Measurements from ENCODE around the gene TREML4.
A peak's percentile ranks its signal among the peaks of the same experiment; 100 is the strongest.

TREML4 gene

DNA sequence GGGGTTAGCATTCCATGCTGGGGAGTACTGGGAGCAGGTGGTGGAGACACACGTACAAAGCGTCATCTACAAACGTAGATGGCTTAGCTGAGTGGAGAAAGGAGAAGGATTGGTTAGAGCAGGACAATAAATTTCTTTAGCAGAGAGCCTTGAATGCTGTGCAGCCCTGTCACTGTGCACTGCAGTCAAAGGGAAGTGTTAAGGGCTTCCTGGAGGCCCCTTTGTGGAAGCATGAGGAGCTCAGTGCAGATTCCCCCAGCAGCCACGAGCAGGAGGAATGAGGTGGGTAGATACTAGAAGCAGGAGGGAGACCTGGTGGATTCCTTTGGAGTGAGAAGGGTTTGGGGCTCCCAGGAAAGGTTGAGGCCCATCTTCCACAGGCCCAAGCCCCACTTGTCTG lies 6.1 kb upstream of the TREML4 start:
- H3K4me3 ChIP-seq (ENCODE audit: low read length), result no peak overlapping the region
- TF ChIP-seq, protein P1, sequence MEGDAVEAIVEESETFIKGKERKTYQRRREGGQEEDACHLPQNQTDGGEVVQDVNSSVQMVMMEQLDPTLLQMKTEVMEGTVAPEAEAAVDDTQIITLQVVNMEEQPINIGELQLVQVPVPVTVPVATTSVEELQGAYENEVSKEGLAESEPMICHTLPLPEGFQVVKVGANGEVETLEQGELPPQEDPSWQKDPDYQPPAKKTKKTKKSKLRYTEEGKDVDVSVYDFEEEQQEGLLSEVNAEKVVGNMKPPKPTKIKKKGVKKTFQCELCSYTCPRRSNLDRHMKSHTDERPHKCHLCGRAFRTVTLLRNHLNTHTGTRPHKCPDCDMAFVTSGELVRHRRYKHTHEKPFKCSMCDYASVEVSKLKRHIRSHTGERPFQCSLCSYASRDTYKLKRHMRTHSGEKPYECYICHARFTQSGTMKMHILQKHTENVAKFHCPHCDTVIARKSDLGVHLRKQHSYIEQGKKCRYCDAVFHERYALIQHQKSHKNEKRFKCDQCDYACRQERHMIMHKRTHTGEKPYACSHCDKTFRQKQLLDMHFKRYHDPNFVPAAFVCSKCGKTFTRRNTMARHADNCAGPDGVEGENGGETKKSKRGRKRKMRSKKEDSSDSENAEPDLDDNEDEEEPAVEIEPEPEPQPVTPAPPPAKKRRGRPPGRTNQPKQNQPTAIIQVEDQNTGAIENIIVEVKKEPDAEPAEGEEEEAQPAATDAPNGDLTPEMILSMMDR (IDR thresholded peaks at IDR 0.05; ENCODE audit: insufficient read depth, low read depth, low read length, missing control alignments), result no peak
- DNase-seq (ENCODE audit: low read depth), result no peak

DNA sequence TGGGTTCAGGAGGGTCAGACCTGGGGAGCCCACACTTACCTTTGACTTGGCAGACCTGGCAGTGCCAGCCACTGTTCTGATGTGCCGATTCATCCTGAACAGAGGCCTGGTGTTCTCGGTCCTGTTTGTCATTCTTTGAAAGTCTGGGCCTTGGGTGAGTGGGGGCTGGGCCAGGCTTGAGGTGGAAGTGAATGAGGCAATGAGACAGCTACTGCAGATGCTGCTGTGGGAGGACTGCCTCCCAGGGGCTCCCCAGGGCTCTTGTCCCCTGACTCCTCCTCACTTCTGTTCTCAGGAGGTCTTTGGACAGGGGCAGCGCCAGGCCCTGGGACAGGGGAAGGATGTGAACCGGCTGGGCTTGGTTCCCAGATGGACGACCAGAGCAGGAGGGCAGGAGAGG lies 5.6 kb upstream of the TREML4 start:
- H3K4me3 ChIP-seq (ENCODE audit: low read length), result no peak overlapping the region
- TF ChIP-seq, protein P1 (IDR thresholded peaks at IDR 0.05; ENCODE audit: insufficient read depth, low read depth, low read length, missing control alignments), result no peak
- DNase-seq (ENCODE audit: low read depth), result no peak

DNA sequence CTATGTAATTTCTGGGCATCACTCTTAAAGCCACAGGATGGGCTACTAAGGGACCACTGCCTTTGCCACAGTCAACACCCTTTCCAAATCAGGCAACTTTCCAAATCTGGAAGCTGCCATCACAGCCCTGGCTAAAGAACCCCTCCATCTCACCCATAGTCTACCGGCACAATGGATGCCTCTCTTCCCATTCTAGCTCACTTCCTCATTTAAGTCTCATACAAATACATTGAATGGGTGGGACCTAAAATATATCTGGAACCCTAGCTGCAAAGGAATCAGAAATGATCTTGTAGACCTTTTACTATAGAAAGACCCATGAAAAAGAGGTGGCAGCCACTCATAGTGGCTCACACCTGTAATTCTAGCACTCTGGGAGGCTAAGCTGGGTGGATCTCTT lies 3.3 kb upstream of the TREML4 start:
- TF ChIP-seq, protein P1 (IDR thresholded peaks at IDR 0.05; ENCODE audit: insufficient read depth, low read depth, low read length, missing control alignments), result no peak
- H3K4me3 ChIP-seq (ENCODE audit: low read length), result no peak overlapping the region

DNA sequence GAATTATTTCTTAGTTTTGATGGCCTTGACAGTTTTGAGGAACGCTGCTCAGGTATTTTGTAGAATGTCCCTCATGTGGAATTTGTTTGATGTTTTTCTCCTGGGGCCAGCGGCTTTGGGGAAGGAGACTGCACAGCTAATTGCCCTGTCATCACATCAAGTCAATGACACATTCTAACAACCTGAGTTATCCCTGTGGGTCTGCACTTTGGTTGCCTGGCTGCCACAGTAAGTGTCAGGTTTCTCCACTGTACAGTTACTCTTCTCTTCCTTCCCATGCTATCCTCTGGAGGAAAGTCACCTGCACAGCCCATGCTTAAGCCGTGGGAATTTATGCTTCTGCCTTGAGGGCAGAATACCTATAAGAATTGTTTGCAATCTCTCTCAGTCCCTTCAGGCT lies 1.4 kb upstream of the TREML4 start:
- TF ChIP-seq, protein P1 (IDR thresholded peaks at IDR 0.05; ENCODE audit: insufficient read depth, low read depth, low read length, missing control alignments), result no peak
- DNase-seq (ENCODE audit: low read depth), result peak; percentile 11
- H3K4me3 ChIP-seq (ENCODE audit: low read length), result no peak overlapping the region

More for the DNA sequence above, 3.3 kb upstream of the TREML4 start:
- DNase-seq (ENCODE audit: low read depth), result no peak

DNA sequence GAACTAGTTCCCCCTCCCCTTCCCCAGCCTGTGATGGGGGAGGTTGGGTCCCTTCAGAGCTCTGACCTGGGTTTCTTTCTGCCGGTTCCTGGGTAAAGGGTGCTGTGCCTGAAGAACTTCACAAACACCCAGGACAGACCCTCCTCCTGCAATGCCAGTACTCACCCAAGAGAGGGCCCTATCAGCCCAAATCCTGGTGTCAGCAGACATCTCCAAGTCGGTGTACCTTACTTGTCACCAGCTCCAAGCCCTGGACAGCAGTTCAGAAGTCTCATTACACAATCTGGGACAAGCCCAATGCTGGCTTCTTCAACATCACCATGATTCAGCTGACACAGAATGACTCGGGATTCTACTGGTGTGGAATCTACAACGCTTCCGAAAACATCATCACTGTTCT lies 467 bp downstream of the TREML4 start:
- peak; percentile 40 for DNase-seq (ENCODE audit: low read depth)
- no peak overlapping the region for H3K4me3 ChIP-seq (ENCODE audit: low read length)
- TF ChIP-seq, protein P1 (IDR thresholded peaks at IDR 0.05; ENCODE audit: insufficient read depth, low read depth, low read length, missing control alignments), result no peak

DNA sequence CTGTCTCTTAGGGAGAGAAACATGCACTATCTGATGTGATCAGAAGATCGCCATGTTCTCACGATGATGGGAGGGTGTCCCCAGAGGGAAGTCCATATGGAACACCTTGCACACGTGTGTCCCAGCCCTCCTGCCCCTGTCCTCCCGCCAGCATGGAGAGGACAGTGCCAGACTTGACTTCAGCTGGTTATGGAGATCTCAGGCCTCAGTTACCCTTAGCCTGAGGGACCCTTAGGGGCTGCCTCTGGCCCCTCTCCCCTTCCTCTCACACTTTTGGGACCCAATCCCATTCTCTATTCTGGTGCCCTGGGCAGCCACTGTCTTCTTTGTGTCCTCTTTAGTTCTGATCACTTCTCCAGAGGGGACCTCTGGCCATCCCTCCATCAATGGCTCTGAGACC lies 1.6 kb downstream of the TREML4 start:
- TF ChIP-seq, protein P1 (IDR thresholded peaks at IDR 0.05; ENCODE audit: insufficient read depth, low read depth, low read length, missing control alignments), result no peak
- no peak for DNase-seq (ENCODE audit: low read depth)
- H3K4me3 ChIP-seq (ENCODE audit: low read length), result no peak overlapping the region

DNA sequence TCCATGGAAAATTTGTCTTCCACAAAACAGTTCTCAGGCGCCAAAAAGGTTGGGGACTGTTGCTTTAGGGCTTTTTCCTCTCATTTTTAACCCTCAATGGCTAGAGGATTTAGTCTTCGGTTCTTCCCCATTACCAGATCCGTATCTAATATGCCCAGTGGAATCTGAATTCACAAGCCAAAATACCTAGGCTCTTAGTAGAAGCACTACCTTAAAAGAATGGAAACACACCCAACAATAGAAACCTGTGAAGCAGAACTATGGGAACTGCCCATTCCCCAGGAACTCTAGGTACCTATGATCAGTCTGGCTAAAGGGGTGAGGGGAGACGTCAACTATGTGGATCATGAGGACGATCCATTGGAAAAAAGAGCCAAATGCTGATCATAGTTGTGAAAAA lies 3.1 kb downstream of the TREML4 start:
- no peak overlapping the region for H3K4me3 ChIP-seq (ENCODE audit: low read length)
- DNase-seq (ENCODE audit: low read depth), result no peak
- TF ChIP-seq, protein P1 (IDR thresholded peaks at IDR 0.05; ENCODE audit: insufficient read depth, low read depth, low read length, missing control alignments), result no peak

All from epithelial cell of esophagus (primary cell).